ENCODE data around the gene SUCLG2. TPM values are rescaled to one million over a fixed set of nuclear protein-coding genes. Genes with fewer than 3 reads are reported as not detected.

The SUCLG2 gene
- total and polyA plus RNA-seq, 9 donors: 24.8 to 75.2 (median 40.1) TPM

- H3K27ac ChIP-seq: no peak overlapping the region
- H3K4me1 ChIP-seq (ENCODE audit: insufficient read depth): no peaks in the 10 kb centered on the region
- intact Hi-C loops (cut with DNase I): no loop called here
- H3K4me3 ChIP-seq: no peak overlapping the region
- DNase-seq: no peak
- no peaks in the 10 kb centered on the region for H3K9me3 ChIP-seq
- H3K27me3 ChIP-seq: no peaks in the 10 kb centered on the region
- H3K36me3 ChIP-seq: no peaks in the 10 kb centered on the region
- no peak for TF ChIP-seq POLR2A (IDR thresholded peaks at IDR 0.05)
- TF ChIP-seq CTCF (IDR thresholded peaks at IDR 0.05): no peak
- TF ChIP-seq EP300 (IDR thresholded peaks at IDR 0.05): no peak
Observed at GRCh38 chr3:67497746-67498145, 156.7 kb downstream of the SUCLG2 start.

GRCh38 chr3:67495751-67496150 is 158.7 kb downstream of the SUCLG2 start:
- H3K27ac ChIP-seq: no peak overlapping the region
- 94 to 97% (median 96%) methylated on average over 1 of the region's 1 CpG for WGBS, 3 donors
- no peaks in the 10 kb centered on the region for H3K9me3 ChIP-seq
- intact Hi-C loops (cut with DNase I): no loop called here
- H3K4me1 ChIP-seq (ENCODE audit: insufficient read depth): no peaks in the 10 kb centered on the region
- no peak overlapping the region for H3K4me3 ChIP-seq
- no peak for DNase-seq
- TF ChIP-seq POLR2A (IDR thresholded peaks at IDR 0.05) (no peak), CTCF (IDR thresholded peaks at IDR 0.05) (no peak), EP300 (IDR thresholded peaks at IDR 0.05) (no peak)
- no peaks in the 10 kb centered on the region for H3K27me3 ChIP-seq
- no peaks in the 10 kb centered on the region for H3K36me3 ChIP-seq

- no peak overlapping the region for H3K27ac ChIP-seq
- 42 to 55% (median 50%) methylated on average over 3 of the region's 3 CpGs for WGBS, 3 donors
- no peaks in the 10 kb centered on the region for H3K36me3 ChIP-seq
- no peaks in the 10 kb centered on the region for H3K4me1 ChIP-seq (ENCODE audit: insufficient read depth)
- no peak for DNase-seq
- no peak overlapping the region for H3K4me3 ChIP-seq
- no peaks in the 10 kb centered on the region for H3K27me3 ChIP-seq
- intact Hi-C loops (cut with DNase I): no loop called here
- TF ChIP-seq POLR2A (IDR thresholded peaks at IDR 0.05) (no peak), CTCF (IDR thresholded peaks at IDR 0.05) (no peak), EP300 (IDR thresholded peaks at IDR 0.05) (no peak)
- no peaks in the 10 kb centered on the region for H3K9me3 ChIP-seq
Observed at GRCh38 chr3:67493808-67494207, 160.6 kb downstream of the SUCLG2 start.

GRCh38 chr3:67490658-67491057 is 163.8 kb downstream of the SUCLG2 start:
- H3K4me3 ChIP-seq: no peak overlapping the region
- 50 to 100% (median 94%) methylated on average over 1 of the region's 1 CpG for WGBS, 3 donors
- intact Hi-C loops (cut with DNase I): no loop called here
- H3K36me3 ChIP-seq: no peaks in the 10 kb centered on the region
- no peak for DNase-seq
- no peaks in the 10 kb centered on the region for H3K27me3 ChIP-seq
- H3K27ac ChIP-seq: no peak overlapping the region
- no peaks in the 10 kb centered on the region for H3K9me3 ChIP-seq
- H3K4me1 ChIP-seq (ENCODE audit: insufficient read depth): peaks cover 6% of the 10 kb centered on the region
- TF ChIP-seq CTCF (IDR thresholded peaks at IDR 0.05) (no peak), EP300 (IDR thresholded peaks at IDR 0.05) (no peak)

- intact Hi-C loops (cut with DNase I): no loop called here
Observed at GRCh38 chr3:67489816-67490215, 164.6 kb downstream of the SUCLG2 start.

More at GRCh38 chr3:67489816-67490215, 164.6 kb downstream of the SUCLG2 start:
- Histone ChIP-seq H3K27me3 (no peaks in the 10 kb centered on the region), H3K9me3 (no peaks in the 10 kb centered on the region), H3K27ac (peak overlapping the region in 1 of 2 donors; percentile 42), H3K4me3 (no peak overlapping the region), H3K4me1 (ENCODE audit: insufficient read depth) (peaks cover 6% of the 10 kb centered on the region), H3K36me3 (no peaks in the 10 kb centered on the region)
- TF ChIP-seq EP300 (IDR thresholded peaks at IDR 0.05): no peak
- TF ChIP-seq CTCF (IDR thresholded peaks at IDR 0.05): no peak
- no peak for TF ChIP-seq POLR2A (IDR thresholded peaks at IDR 0.05)
- no peak for DNase-seq
- 12 to 18% (median 16%) methylated on average over 4 of the region's 4 CpGs for WGBS, 3 donors
